ENCODE results near the gene IPO9.
A peak's percentile ranks its signal among the peaks of the same experiment; 100 is the strongest.

The IPO9 gene

DNA sequence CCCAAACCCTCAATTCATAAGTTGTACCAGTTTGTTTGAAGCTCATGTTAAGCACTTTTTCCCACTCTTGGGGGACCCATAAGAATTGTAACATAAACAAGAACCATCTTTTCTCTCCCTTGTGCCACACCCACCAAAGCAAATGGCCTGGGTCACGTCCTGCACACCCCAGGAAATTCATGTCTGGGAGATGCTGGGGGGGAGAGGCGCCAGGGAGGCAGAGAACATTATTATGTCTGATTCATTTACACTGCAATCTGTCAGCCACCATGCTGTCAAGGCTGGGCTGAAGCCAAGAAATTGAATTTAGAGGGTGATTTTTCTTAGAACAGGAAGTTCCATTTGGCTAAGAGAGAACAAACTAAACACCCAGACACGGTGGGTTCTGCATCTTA lies 37.2 kb upstream of the IPO9 start:
- H3K36me3 Mint-ChIP-seq, result no peaks in the 10 kb centered on the region
- H3K9me3 Mint-ChIP-seq, result no peaks in the 10 kb centered on the region
- CTCF ChIA-PET, result interaction anchor here (1.1 to 12.5 kb wide), 4 partner anchors 29 to 261 kb away, joined by 3 to 250 read pairs (median 4); no protein-coding TSS in a partner anchor
- no peak overlapping the region for H3K27ac Mint-ChIP-seq
- H3K4me3 Mint-ChIP-seq, result no peak overlapping the region
- peaks cover 24% of the 10 kb centered on the region for H3K4me1 Mint-ChIP-seq
- peaks cover 11% of the 10 kb centered on the region for H3K27me3 Mint-ChIP-seq
- no peak for DNase-seq

DNA sequence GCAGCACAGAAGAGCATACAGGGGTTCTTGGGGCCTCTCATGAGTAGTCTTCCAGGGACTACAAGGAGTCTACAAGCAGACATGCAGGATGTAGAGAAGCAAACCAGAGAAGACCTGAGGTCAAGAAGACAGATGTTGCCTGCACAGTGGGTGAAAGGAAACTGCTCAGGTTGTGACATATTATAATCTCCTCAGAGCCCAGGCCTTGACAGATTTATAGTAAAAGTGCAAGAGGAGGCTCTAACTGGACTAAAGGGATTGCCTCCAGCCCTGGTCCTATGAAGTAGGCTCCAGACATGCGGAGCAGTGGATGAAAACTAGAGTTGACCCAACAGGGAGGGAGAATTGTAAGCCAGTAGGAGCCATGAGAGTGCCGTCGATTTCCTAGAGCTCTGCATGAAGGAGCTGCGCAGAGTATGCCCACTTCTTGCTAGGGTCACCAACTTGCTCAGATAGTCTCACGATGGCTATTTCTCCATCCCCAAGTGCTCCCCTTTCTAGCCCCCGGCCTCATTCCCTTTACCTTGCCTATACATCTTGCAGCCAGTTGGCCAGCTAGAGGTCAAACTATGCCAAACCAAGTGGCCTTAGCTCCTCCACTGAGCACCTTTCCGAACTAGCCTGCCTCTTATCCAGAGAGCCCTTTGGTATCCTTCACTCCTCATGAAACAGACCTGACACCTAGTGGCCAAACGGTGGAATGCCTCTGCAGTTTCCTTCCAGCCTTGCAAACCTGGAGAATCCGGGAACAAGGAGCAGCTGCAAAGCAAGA lies 36.2 kb upstream of the IPO9 start:
- Mint-ChIP-seq H3K4me1 (peaks cover 24% of the 10 kb centered on the region), H3K27ac (no peak overlapping the region), H3K36me3 (no peaks in the 10 kb centered on the region), H3K9me3 (no peaks in the 10 kb centered on the region), H3K27me3 (peaks cover 11% of the 10 kb centered on the region), H3K4me3 (no peak overlapping the region)
- DNase-seq, result peak; percentile 64
- CTCF ChIA-PET, result interaction anchor here (0.7 to 12.5 kb wide), 18 partner anchors 9 to 279 kb away, joined by 3 to 250 read pairs (median 4); no protein-coding TSS in a partner anchor

DNA sequence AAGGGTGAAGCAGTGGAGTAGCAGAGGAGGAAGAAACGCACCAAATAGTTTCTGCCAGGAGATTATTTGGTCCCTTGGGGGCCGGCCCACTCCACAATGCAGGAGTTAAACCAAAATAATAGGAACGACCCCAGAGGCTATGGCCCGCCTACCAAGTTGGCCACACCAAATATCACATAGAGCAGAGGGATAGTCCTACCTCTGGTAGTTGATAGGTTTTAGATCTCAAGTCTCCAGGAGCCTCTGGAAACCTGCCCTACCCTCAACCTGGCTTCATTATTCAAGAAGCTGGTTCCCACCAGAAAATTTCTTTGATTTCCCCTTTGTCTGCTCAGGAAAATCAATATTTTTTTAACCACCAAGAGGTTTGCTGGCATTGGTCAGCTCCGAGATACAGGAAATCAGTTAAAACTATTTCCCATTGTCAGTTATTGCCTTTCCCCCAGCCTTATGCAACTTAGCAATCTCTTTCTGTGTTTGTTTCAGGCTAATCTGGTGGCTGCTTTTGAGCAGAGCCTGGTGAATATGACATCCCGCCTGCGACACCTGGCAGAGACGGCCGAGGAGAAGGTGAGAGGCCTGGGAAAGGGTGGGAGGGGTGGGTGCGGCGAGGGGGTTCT lies 35.5 kb upstream of the IPO9 start:
- Mint-ChIP-seq H3K27me3 (peaks cover 8% of the 10 kb centered on the region), H3K27ac (no peak overlapping the region), H3K36me3 (no peaks in the 10 kb centered on the region), H3K4me1 (peaks cover 24% of the 10 kb centered on the region), H3K4me3 (no peak overlapping the region), H3K9me3 (no peaks in the 10 kb centered on the region)
- no peak for DNase-seq
- CTCF ChIA-PET, result interaction anchor here (0.7 to 12.5 kb wide), 18 partner anchors 9 to 280 kb away, joined by 3 to 250 read pairs (median 4); no protein-coding TSS in a partner anchor

DNA sequence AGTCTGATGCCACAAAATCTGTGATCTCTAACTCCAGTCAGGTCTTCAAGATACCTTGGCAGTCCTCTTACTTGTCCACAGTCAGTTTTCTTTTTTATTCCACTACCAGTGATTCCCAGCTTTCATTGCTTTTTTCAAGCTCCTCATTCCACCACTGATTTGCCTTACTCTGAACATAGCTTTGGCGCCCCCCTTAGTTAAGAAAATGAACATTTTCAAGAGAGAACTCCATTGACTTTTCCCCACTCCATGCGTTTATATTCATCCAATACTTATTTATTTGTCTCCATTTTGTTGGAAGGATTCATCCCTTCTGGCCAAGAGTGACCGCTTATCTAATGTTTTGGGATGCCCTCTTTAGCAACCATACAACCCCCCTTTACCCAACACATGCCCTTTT lies 33.9 kb upstream of the IPO9 start:
- CTCF ChIA-PET, result interaction anchor here (0.6 to 12.5 kb wide), 11 partner anchors 11 to 235 kb away, joined by 3 to 250 read pairs (median 5); no protein-coding TSS in a partner anchor
- Mint-ChIP-seq H3K9me3 (no peaks in the 10 kb centered on the region), H3K4me1 (peaks cover 24% of the 10 kb centered on the region), H3K36me3 (no peaks in the 10 kb centered on the region), H3K27ac (no peak overlapping the region), H3K4me3 (no peak overlapping the region), H3K27me3 (peaks cover 6% of the 10 kb centered on the region)
- no peak for DNase-seq

DNA sequence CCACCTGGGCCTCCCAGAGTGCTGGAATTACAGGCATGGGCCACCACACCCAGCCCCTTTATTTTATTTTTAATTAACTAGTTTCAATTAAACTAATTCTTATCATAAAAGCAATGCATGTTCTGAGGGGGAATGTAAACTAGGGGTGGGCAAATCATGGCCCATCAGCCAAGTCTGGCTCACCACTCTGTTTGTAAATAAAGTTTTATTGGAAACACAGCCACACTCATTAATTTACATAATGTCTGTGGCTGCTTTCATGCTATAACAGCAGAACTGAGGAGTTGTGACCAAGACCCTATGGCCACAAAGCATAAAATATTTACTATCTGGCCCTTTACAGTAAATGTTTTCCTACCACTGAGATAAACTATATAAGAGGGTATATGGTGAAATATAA lies 28.7 kb upstream of the IPO9 start:
- H3K36me3 Mint-ChIP-seq, result no peaks in the 10 kb centered on the region
- DNase-seq, result no peak
- no peak overlapping the region for H3K27ac Mint-ChIP-seq
- H3K4me3 Mint-ChIP-seq, result no peak overlapping the region
- CTCF ChIA-PET, result no interaction called here
- no peaks in the 10 kb centered on the region for H3K27me3 Mint-ChIP-seq
- no peaks in the 10 kb centered on the region for H3K4me1 Mint-ChIP-seq
- no peaks in the 10 kb centered on the region for H3K9me3 Mint-ChIP-seq

DNA sequence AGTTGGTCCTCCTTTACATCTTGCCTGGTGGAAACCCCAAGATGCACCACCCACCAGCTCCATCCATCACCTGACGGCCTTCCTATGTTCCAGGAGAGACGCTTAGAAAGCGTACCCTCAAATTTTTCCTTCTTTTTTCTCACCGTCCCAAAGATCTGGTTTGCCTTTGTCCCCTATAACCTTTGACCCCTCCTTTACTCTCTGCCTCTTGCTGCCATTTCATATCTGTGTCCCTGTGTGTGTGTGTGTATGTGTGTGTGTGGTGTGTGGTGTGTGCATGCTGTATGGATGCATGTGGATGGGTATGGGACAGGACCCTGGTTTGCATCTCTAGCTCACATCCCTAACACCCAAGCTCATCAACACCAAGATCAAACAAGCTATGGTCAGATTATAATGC lies 22.2 kb upstream of the IPO9 start:
- no peak overlapping the region for H3K27ac Mint-ChIP-seq

DNA sequence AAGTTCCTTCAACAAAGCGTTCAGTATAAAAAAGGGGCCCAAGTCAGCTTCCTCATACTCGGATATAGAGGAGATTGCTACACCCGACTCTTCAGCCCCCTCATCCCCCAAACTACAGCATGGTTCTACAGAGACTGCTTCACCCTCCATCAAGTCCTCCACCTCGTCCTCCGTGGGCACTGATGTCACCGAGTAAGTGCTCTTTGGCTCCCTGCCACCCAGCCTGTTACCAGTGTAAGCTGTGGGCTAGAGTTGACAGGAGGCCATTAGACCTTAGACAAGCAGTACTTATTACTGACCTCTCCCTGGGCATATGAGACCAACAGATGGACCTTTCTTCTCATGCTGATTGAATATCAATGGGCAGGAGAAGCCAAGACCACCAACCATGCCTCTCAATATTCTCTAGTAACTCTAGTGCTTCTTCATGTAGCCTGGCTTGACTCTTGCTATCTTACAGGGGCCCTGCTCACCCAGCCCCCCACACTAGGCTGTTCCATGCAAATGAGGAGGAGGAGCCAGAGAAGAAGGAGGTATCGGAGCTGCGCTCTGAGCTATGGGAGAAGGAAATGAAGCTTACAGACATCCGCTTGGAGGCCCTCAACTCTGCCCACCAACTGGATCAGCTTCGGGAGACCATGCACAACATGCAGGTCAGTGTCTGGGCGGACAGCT lies 20.9 kb upstream of the IPO9 start:
- Mint-ChIP-seq H3K9me3 (no peaks in the 10 kb centered on the region), H3K4me3 (no peak overlapping the region), H3K36me3 (no peaks in the 10 kb centered on the region), H3K27me3 (no peaks in the 10 kb centered on the region), H3K4me1 (no peaks in the 10 kb centered on the region), H3K27ac (no peak overlapping the region)
- DNase-seq, result no peak
- CTCF ChIA-PET, result interaction anchor here (1.8 to 4.3 kb wide), 2 partner anchors 13 to 99 kb away, joined by 8 to 21 read pairs; no protein-coding TSS in a partner anchor

More for the DNA sequence above, 22.2 kb upstream of the IPO9 start:
- H3K9me3 Mint-ChIP-seq, result no peaks in the 10 kb centered on the region
- H3K36me3 Mint-ChIP-seq, result no peaks in the 10 kb centered on the region
- H3K4me3 Mint-ChIP-seq, result no peak overlapping the region
- no peaks in the 10 kb centered on the region for H3K4me1 Mint-ChIP-seq
- CTCF ChIA-PET, result interaction anchor here (1.8 to 4.3 kb wide), 2 partner anchors 12 to 98 kb away, joined by 8 to 21 read pairs; no protein-coding TSS in a partner anchor
- H3K27me3 Mint-ChIP-seq, result no peaks in the 10 kb centered on the region
- DNase-seq, result no peak

DNA sequence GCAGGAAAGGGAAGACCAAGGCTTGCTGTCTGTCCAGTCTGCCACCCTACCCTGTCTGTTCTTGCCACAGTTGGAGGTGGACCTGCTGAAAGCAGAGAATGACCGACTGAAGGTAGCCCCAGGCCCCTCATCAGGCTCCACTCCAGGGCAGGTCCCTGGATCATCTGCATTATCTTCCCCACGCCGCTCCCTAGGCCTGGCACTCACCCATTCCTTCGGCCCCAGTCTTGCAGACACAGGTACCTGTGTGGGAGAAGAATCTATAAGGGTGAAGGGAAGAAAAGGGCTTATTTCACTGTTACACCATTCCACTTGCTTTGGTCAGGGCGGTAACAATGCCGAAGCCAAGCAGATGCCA lies 20.3 kb upstream of the IPO9 start:
- H3K27ac Mint-ChIP-seq, result no peak overlapping the region
- no peak for DNase-seq
- CTCF ChIA-PET, result interaction anchor here (4.3 kb wide), 1 partner anchor 14 kb away, joined by 21 read pairs; no protein-coding TSS in a partner anchor
- H3K27me3 Mint-ChIP-seq, result no peaks in the 10 kb centered on the region
- no peaks in the 10 kb centered on the region for H3K36me3 Mint-ChIP-seq
- no peak overlapping the region for H3K4me3 Mint-ChIP-seq
- no peaks in the 10 kb centered on the region for H3K4me1 Mint-ChIP-seq
- H3K9me3 Mint-ChIP-seq, result no peaks in the 10 kb centered on the region

DNA sequence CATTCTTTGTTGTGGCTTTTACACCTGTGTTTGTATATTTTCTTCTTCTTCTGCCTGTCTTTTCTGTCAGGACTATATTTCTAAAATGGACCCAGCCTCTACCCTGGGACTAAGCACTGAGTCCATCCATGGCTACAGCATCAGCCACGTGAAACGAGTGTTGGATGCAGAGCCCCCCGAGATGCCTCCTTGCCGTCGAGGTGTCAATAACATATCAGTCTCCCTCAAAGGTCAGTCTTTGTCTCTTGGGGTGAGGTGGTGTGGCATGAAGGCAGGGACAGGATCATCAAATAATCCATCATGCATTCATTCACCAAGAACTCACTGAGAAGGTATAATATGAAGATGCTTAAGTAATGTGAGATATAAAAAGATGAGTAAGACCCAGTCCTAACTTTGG lies 19.1 kb upstream of the IPO9 start:
- no peaks in the 10 kb centered on the region for H3K9me3 Mint-ChIP-seq
- no peaks in the 10 kb centered on the region for H3K27me3 Mint-ChIP-seq
- H3K36me3 Mint-ChIP-seq, result no peaks in the 10 kb centered on the region
- H3K27ac Mint-ChIP-seq, result no peak overlapping the region
- no peak overlapping the region for H3K4me3 Mint-ChIP-seq
- no peak for DNase-seq
- H3K4me1 Mint-ChIP-seq, result no peaks in the 10 kb centered on the region
- CTCF ChIA-PET, result interaction anchor here (4.3 kb wide), 1 partner anchor 15 kb away, joined by 21 read pairs; no protein-coding TSS in a partner anchor

DNA sequence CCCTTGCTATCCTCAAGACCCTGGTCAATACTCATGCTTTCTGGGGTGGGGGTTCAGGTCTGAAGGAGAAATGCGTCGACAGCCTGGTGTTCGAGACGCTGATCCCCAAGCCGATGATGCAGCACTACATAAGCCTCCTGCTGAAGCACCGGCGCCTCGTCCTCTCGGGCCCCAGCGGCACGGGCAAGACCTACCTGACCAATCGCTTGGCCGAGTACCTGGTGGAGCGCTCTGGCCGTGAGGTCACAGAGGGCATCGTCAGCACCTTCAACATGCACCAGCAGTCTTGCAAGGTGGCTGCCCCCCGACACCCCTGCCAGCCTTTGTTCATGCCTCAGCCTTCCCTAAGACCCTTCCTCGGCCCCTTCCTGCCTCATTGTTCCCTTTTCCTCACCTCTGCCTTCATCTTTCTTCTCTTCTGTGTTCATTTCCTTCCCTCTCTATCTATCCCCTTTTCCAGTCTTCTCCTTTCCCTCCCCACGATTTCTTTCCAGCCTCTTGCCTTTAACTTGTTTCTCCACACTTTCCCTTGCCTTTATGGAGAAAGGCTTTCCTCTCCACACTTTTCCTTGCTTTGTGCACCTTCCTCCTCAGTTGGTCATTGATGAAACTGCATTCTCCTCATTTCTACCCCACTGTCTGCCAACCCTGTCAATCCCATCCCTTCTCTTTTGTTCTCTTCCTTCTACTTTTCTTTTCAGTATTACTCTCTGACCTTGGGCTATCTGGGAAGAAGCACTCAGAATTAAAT lies 18.3 kb upstream of the IPO9 start:
- H3K27ac Mint-ChIP-seq, result no peak overlapping the region
- no peaks in the 10 kb centered on the region for H3K27me3 Mint-ChIP-seq
- no peak for DNase-seq
- H3K4me1 Mint-ChIP-seq, result no peaks in the 10 kb centered on the region
- CTCF ChIA-PET, result no interaction called here
- H3K9me3 Mint-ChIP-seq, result no peaks in the 10 kb centered on the region
- H3K4me3 Mint-ChIP-seq, result no peak overlapping the region
- H3K36me3 Mint-ChIP-seq, result no peaks in the 10 kb centered on the region

DNA sequence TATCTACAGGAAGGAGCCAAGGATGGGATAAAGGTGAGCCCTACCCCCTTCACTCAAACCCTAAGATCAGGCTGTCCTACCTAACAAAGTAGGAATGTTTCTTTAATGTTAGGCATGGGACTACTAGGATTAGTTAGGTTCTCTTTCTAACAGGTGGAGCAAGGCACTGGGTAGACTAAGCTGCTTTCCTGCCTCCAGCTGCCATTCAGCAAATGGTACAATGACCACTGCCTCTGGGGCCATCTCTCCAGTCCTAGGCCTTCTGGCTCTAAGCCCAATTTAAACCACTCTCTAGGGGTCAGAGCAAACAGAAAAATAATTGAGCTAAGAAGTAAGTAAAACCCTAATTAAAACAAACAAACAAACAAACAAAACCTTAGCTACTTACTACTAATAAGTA lies 15.7 kb upstream of the IPO9 start:
- Mint-ChIP-seq H3K36me3 (no peaks in the 10 kb centered on the region), H3K4me1 (no peaks in the 10 kb centered on the region), H3K27me3 (no peaks in the 10 kb centered on the region), H3K4me3 (no peak overlapping the region), H3K9me3 (no peaks in the 10 kb centered on the region), H3K27ac (no peak overlapping the region)
- no peak for DNase-seq
- CTCF ChIA-PET, result interaction anchor here (1.1 kb wide), 1 partner anchor 18 kb away, joined by 5 read pairs; no protein-coding TSS in a partner anchor

DNA sequence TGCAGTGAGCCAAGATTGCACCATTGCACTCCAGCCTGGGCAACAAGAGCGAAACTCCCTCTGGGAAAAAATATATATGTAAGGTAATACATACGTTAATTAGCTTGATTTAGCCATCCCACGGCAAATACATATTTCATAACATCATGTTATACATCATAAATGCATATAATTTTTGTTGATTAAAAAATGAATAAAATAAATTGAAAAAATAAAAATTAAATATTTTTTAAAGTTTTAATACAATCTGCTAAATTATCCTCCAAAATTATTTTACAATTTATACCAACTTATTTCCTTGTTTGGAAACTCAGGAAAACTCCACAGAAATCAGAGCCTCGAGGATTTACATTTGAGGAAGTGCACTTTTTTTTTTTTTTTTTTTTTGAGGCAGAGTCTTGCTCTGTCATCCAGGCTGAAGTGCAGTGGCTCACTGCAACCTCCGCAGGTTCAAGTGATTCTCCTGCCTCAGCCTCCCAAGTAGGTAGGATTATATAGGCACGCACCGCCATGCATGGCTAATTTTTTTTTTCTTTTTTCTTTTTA lies 12.6 kb upstream of the IPO9 start:
- CTCF ChIA-PET, result no interaction called here
- DNase-seq, result no peak
- Mint-ChIP-seq H3K27ac (no peak overlapping the region), H3K9me3 (no peaks in the 10 kb centered on the region), H3K27me3 (no peaks in the 10 kb centered on the region), H3K4me3 (no peak overlapping the region), H3K4me1 (no peaks in the 10 kb centered on the region), H3K36me3 (no peaks in the 10 kb centered on the region)

DNA sequence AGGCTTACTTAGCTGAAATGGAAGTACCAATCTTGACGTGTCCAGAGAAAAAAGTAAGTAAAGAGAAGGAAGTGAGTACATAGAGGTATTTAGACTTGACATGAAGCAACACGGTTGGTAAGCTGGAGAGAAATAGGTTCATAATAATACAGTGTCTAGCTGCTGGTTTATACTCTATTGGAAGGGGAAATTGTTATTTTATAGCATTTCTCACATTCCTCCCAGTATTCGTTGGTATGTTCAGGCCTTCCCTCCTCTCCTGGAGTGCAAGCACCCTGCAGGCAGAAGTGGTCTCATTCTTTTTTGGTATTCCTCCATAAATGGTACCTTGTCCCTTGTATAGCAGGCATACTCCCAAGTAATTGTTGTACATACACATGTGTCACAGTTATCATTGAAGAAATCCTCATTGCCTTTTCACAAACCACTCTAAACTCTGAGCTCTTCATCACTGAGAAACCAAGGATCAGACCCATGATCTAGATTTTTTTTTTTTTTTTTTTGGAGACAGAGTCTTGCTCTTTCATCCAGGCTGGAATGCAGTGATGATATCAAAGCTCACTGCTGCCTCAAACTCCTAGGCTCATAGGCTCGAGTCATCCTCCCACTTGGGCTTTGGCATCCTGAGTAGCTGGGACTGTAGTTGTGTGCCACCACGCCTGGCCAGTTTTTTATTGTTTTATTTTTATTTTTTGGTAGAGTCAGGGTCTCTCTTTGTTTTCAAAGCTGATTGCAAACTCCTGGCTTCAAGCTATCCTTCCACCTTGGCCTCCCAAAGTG lies 9.8 kb upstream of the IPO9 start:
- no peaks in the 10 kb centered on the region for H3K9me3 Mint-ChIP-seq
- no peaks in the 10 kb centered on the region for H3K4me1 Mint-ChIP-seq
- no peak for DNase-seq
- H3K27me3 Mint-ChIP-seq, result no peaks in the 10 kb centered on the region
- H3K4me3 Mint-ChIP-seq, result no peak overlapping the region
- H3K36me3 Mint-ChIP-seq, result no peaks in the 10 kb centered on the region
- CTCF ChIA-PET, result interaction anchor here (0.6 to 2.1 kb wide), 3 partner anchors 24 to 1061 kb away, joined by 3 to 4 read pairs (median 4); no protein-coding TSS in a partner anchor
- H3K27ac Mint-ChIP-seq, result no peak overlapping the region

Measured in activated naive CD4-positive, alpha-beta T cell treated with anti-CD3 and anti-CD28 coated beads, Interleukin-2, amount 10 ng/mL, durations not matched to agents 7 days and 5 days (primary cell).